SK-N-SH (cell line): Measurements from ENCODE around the gene ERVH48-1. TPM values are rescaled to one million over a fixed set of nuclear protein-coding genes. Genes with fewer than 3 reads are reported as not detected.

Experiments used
- EP300 ChIP-seq, 2 experiments: IDR thresholded peaks; 2 replicates each; pipeline versions ENCODE4 v1.4.0 to v1.6.1; 2012; ENCODE audit warnings: borderline replicate concordance in 1 of 2, low read depth in 1 of 2, low read length in 1 of 2
- EZH2phosphoT487 ChIP-seq: fragments of 200-600 bp; sonication (generic); IDR thresholded peaks from 2 replicates; pipeline ENCODE4 v1.6.1; 2017; ENCODE audit warnings: low read depth, mixed run types, mild to moderate bottlenecking, antibody characterized with exemption, moderate library complexity, borderline replicate concordance
- FOSL2 ChIP-seq: IDR thresholded peaks from 2 replicates; pipeline ENCODE4 v1.4.0; 2012; ENCODE audit warnings: low read depth, mild to moderate bottlenecking, moderate library complexity, borderline replicate concordance
- FOXM1 ChIP-seq: IDR thresholded peaks from 2 replicates; pipeline ENCODE4 v1.4.0; 2012; ENCODE audit warnings: low read depth, mild to moderate bottlenecking
- NFIC ChIP-seq: IDR thresholded peaks from 2 replicates; pipeline ENCODE4 v1.4.0; 2012; ENCODE audit warnings: borderline replicate concordance
- RAD21 ChIP-seq: IDR thresholded peaks from 2 replicates; pipeline ENCODE4 v1.6.1; 2012; ENCODE audit warnings: mild to moderate bottlenecking, low read length
- RCOR1 ChIP-seq: fragments of 150-350 bp; IDR thresholded peaks from 2 replicates; pipeline ENCODE4 v1.6.1; 2017; ENCODE audit warnings: antibody characterized with exemption, low read length
- RFX5 ChIP-seq: IDR thresholded peaks from 2 replicates; pipeline ENCODE4 v1.6.1; 2012; ENCODE audit warnings: mild to moderate bottlenecking, improper control_type of control experiment, low read length
- SIN3A ChIP-seq: IDR thresholded peaks from 2 replicates; pipeline ENCODE4 v1.6.1; 2012; ENCODE audit warnings: low read depth, mild to moderate bottlenecking, low read length, moderate library complexity, borderline replicate concordance
- SMC3 ChIP-seq: IDR thresholded peaks from 2 replicates; pipeline ENCODE4 v1.6.1; 2012; ENCODE audit warnings: low read depth, low read length, improper control_type of control experiment
- TAF1 ChIP-seq: IDR thresholded peaks from 2 replicates; pipeline ENCODE4 v1.6.1; 2012; ENCODE audit warnings: low read depth, mild to moderate bottlenecking, low read length, moderate library complexity, borderline replicate concordance
- TCF12 ChIP-seq: IDR thresholded peaks from 2 replicates; pipeline ENCODE4 v1.4.0; 2012
- TEAD4 ChIP-seq: IDR thresholded peaks from 2 replicates; pipeline ENCODE4 v1.4.0; 2012; ENCODE audit warnings: mild to moderate bottlenecking, borderline replicate concordance; ENCODE audit not compliant: insufficient read depth
- YY1 ChIP-seq: IDR thresholded peaks from 2 replicates; pipeline ENCODE4 v1.4.0; 2012; ENCODE audit warnings: low read depth, mild to moderate bottlenecking
- polyA plus RNA-seq, 3 experiments: library from polyadenylated mRNA; depleted of rRNA; stranded (reverse); fragments of >200 nt; gene quantifications; 2 replicates each; pipeline ENCODE4 v1.2.3, GENCODE V29; 2012
- TF ChIP-seq, protein P1 (sequence below): IDR thresholded peaks from 2 replicates; pipeline ENCODE4 v1.4.0; 2012; ENCODE audit warnings: low read depth, borderline replicate concordance
- TF ChIP-seq, protein P2 (sequence below): IDR thresholded peaks from 2 replicates; pipeline ENCODE4; 2012
- TF ChIP-seq, protein P3 (sequence below): IDR thresholded peaks from 2 replicates; pipeline ENCODE4 v1.4.0; 2012; ENCODE audit warnings: low read depth
- TF ChIP-seq, protein P4 (sequence below): fragments of 150-350 bp; IDR thresholded peaks from 2 replicates; pipeline ENCODE4 v1.6.1; 2017; ENCODE audit warnings: antibody characterized with exemption, low read length, low read depth, borderline replicate concordance
- TF ChIP-seq, protein P5 (sequence below): IDR thresholded peaks from 2 replicates; pipeline ENCODE4 v1.4.0; 2012; ENCODE audit warnings: low read depth, borderline replicate concordance

ERVH48-1 gene
- polyA plus RNA-seq, 1 of the 3 experiments (the other 2 are of a cell fraction): not detected

DNA sequence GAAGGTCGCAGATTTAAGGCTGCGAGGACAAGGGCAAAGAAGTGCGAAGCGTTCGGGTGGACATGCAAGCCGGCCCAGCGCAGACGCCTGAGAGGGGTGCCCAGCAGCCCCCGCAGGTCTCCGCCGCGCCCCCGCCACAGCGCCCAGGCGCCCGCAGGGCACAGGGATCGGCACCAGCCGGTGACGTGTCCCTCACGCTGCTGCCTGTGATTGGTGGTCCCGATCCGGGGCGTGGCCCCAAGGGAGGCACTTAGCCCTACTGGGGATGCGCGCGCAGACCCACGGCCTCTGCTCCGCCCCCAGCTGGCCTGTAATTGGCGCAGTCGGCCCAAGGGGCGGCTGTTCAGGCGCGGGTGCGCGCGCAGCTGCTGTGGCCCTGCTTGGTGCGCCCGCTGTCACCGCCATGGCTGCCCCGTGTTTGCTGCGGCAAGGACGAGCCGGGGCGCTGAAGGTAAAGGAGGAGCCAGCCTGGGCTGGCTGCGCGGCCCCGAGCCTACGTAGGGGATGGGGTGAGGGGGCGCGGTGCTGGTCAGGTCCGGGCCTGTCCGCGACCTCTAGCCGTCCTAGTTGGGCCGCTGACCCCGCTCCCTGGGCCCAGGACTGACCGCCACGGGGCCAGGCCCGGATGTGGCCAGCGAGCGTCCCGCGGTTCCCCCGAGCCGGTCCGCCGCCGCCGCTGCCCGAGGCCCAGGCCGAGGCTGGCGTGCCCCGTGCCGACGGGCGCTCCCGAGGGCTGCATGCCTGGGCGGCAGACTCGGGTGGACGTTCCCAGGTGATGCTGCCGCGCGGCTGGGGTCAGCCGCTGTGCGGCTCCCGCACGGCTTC is 32.3 kb downstream of the ERVH48-1 start, which contains the start of gene NDUFV3 (continued):
- peak; percentile 69 for TF ChIP-seq TAF1
- no peak for TF ChIP-seq SMC3
- TF ChIP-seq, protein P1, sequence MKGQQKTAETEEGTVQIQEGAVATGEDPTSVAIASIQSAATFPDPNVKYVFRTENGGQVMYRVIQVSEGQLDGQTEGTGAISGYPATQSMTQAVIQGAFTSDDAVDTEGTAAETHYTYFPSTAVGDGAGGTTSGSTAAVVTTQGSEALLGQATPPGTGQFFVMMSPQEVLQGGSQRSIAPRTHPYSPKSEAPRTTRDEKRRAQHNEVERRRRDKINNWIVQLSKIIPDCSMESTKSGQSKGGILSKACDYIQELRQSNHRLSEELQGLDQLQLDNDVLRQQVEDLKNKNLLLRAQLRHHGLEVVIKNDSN: no peak
- TF ChIP-seq, protein P2, sequence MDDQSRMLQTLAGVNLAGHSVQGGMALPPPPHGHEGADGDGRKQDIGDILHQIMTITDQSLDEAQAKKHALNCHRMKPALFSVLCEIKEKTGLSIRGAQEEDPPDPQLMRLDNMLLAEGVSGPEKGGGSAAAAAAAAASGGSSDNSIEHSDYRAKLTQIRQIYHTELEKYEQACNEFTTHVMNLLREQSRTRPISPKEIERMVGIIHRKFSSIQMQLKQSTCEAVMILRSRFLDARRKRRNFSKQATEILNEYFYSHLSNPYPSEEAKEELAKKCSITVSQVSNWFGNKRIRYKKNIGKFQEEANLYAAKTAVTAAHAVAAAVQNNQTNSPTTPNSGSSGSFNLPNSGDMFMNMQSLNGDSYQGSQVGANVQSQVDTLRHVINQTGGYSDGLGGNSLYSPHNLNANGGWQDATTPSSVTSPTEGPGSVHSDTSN: no peak
- no peak for TF ChIP-seq RAD21
- peak; percentile 92 for TF ChIP-seq RFX5
- TF ChIP-seq FOSL2: no peak
- TF ChIP-seq TCF12: no peak
- TF ChIP-seq FOXM1: no peak
- no peak for TF ChIP-seq EP300 (IDR thresholded peaks at IDR 0.05; ENCODE audit: borderline replicate concordance in 1 of 2, low read depth in 1 of 2, low read length in 1 of 2)
- TF ChIP-seq, protein P3, sequence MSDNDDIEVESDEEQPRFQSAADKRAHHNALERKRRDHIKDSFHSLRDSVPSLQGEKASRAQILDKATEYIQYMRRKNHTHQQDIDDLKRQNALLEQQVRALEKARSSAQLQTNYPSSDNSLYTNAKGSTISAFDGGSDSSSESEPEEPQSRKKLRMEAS: peak; percentile 60
- TF ChIP-seq YY1: peak; percentile 89
- TF ChIP-seq RCOR1: peak; percentile 12; the same call in 1 of the 2 replicates
- no peak for TF ChIP-seq EZH2phosphoT487
- TF ChIP-seq TEAD4: no peak
- TF ChIP-seq, protein P4, sequence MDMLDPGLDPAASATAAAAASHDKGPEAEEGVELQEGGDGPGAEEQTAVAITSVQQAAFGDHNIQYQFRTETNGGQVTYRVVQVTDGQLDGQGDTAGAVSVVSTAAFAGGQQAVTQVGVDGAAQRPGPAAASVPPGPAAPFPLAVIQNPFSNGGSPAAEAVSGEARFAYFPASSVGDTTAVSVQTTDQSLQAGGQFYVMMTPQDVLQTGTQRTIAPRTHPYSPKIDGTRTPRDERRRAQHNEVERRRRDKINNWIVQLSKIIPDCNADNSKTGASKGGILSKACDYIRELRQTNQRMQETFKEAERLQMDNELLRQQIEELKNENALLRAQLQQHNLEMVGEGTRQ: no peak
- TF ChIP-seq, protein P5, sequence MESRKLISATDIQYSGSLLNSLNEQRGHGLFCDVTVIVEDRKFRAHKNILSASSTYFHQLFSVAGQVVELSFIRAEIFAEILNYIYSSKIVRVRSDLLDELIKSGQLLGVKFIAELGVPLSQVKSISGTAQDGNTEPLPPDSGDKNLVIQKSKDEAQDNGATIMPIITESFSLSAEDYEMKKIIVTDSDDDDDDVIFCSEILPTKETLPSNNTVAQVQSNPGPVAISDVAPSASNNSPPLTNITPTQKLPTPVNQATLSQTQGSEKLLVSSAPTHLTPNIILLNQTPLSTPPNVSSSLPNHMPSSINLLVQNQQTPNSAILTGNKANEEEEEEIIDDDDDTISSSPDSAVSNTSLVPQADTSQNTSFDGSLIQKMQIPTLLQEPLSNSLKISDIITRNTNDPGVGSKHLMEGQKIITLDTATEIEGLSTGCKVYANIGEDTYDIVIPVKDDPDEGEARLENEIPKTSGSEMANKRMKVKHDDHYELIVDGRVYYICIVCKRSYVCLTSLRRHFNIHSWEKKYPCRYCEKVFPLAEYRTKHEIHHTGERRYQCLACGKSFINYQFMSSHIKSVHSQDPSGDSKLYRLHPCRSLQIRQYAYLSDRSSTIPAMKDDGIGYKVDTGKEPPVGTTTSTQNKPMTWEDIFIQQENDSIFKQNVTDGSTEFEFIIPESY: no peak
- no peak; the same call in none of the 2 replicates for TF ChIP-seq SIN3A
- TF ChIP-seq NFIC: no peak
